Smooth muscle cell (in vitro differentiated cells): ENCODE data around the gene VWF. TPM values are rescaled to one million over a fixed set of nuclear protein-coding genes. Genes with fewer than 3 reads are reported as not detected.

Experiments
- DNase-seq: peaks from one replicate; lab custom pipeline; 2025; ENCODE audit not compliant: unreplicated experiment; lab: John Stamatoyannopoulos, UW
- H2AFZ ChIP-seq: fragments of 200-600 bp; sonication (generic); 2 replicates; pipeline ENCODE4 v1.6.0; 2016; ENCODE audit warnings: antibody characterized with exemption, low read depth, mild to moderate bottlenecking
- H3F3A ChIP-seq: fragments of 200-600 bp; sonication (generic); 2 replicates; pipeline ENCODE4 v1.6.0; 2017; ENCODE audit warnings: antibody characterized with exemption, low read depth
- H3K27ac ChIP-seq: fragments of 200-600 bp; sonication (generic); 2 replicates; pipeline ENCODE4 v1.5.1; 2016; ENCODE audit warnings: low read depth, mild to moderate bottlenecking
- H3K27me3 ChIP-seq: fragments of 200-600 bp; sonication (generic); 2 replicates; pipeline ENCODE4 v1.6.1; 2016; ENCODE audit warnings: low read depth, mild to moderate bottlenecking
- H3K36me3 ChIP-seq: fragments of 200-600 bp; sonication (generic); 2 replicates; pipeline ENCODE4 v1.5.1; 2016; ENCODE audit warnings: low read depth
- H3K4me1 ChIP-seq: fragments of 200-600 bp; sonication (generic); 2 replicates; pipeline ENCODE4 v1.5.1; 2016; ENCODE audit warnings: low read depth
- H3K4me2 ChIP-seq: fragments of 200-600 bp; sonication (generic); 2 replicates; pipeline ENCODE4 v1.6.0; 2016; ENCODE audit warnings: mild to moderate bottlenecking
- H3K4me3 ChIP-seq: fragments of 200-600 bp; sonication (generic); 2 replicates; pipeline ENCODE4 v1.5.1; 2016; ENCODE audit warnings: mild to moderate bottlenecking
- H3K79me2 ChIP-seq: fragments of 200-600 bp; sonication (generic); 2 replicates; pipeline ENCODE4 v1.6.0; 2016; ENCODE audit warnings: low read depth, mild to moderate bottlenecking
- H3K9ac ChIP-seq: fragments of 200-600 bp; sonication (generic); 2 replicates; pipeline ENCODE4 v1.6.0; 2016; ENCODE audit warnings: low read depth
- H3K9me3 ChIP-seq: fragments of 200-600 bp; sonication (generic); replicated peaks from 2 replicates; pipeline ENCODE4 v1.5.1; 2016; ENCODE audit warnings: low read depth
- H4K20me1 ChIP-seq: fragments of 200-600 bp; sonication (generic); 2 replicates; pipeline ENCODE4 v1.6.0; 2016; ENCODE audit warnings: low read depth
- WGBS: methylation state at CpG from one replicate; pipeline ENCODE4 v1.1.7; 2016; ENCODE audit warnings: low lambda C conversion rate; 5-methylcytosine and 5-hydroxymethylcytosine counted together
- polyA plus RNA-seq: library from polyadenylated mRNA; unstranded; fragments of >200 nt; fragmentation: Nextera tagmentation; extraction: Ambion mirVana; gene quantifications from 2 replicates; pipeline ENCODE4 v1.2.1, GENCODE V29; 2016
- total RNA-seq: library from RNA; depleted of rRNA; stranded (reverse); fragments of >200 nt; gene quantifications from 2 replicates; pipeline ENCODE4 v1.2.3, GENCODE V29; 2014
- TF ChIP-seq, protein P1 (sequence below): fragments of 200-600 bp; sonication (generic); IDR thresholded peaks from 2 replicates; pipeline ENCODE4 v1.5.1; 2017; ENCODE audit warnings: borderline replicate concordance, mild to moderate bottlenecking, antibody characterized with exemption; ENCODE audit not compliant: insufficient read depth, poor library complexity, severe bottlenecking

Gene VWF
- total and polyA plus RNA-seq, 2 experiments from 2014 or later, result 0.19 TPM; not detected in 1

DNA sequence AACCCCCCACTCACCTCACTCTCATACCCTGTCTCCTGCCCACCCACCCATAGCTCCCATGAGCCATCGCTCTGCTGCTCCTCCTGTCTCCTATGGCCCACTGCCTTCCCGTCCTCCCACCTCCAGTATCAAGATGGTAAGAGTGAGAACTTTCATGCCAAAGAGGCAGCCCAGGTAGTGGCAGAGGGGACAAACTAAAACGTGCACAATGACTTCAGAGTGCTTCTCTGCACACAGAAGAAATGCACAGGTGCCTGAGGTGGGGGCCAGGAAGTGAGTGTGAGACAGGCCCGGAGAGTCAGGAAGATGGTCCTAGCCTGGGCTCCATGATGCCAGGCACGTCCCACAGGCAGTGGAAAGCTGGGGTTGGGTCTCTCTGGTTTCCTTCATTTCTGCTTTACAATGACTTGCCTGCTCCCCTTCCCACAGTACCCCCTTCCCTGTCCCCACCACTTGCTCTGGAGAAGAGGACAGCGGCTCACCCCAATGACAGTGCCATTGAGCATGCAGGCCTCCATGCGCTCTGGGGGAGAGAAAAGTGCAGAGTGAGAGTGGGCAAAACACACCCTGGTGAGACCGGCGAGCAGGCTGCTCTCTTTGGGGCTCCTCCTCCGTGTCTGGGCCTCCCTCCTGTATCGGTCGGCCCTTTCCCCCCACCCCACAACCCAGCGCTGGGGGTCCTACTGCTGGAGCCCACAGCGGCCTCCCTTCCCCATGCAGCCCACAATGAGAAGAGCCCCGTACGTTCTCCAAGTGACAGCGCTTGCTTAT is 156.6 kb downstream of the VWF start:
- Histone ChIP-seq H3K9me3 (no peaks in the 10 kb centered on the region), H3K9ac (no peak overlapping the region), H3K4me2 (no peak overlapping the region), H3K4me3 (no peak overlapping the region), H3K27ac (no peak overlapping the region), H4K20me1 (no peaks in the 10 kb centered on the region), H3K79me2 (no peaks in the 10 kb centered on the region), H3K36me3 (no peaks in the 10 kb centered on the region), H3K27me3 (peaks cover 5% of the 10 kb centered on the region), H2AFZ (no peak overlapping the region), H3F3A (no peaks in the 10 kb centered on the region), H3K4me1 (no peaks in the 10 kb centered on the region)
- WGBS, result 92% methylated on average over 17 of the region's 17 CpGs
- no peak for DNase-seq
- TF ChIP-seq, protein P1, sequence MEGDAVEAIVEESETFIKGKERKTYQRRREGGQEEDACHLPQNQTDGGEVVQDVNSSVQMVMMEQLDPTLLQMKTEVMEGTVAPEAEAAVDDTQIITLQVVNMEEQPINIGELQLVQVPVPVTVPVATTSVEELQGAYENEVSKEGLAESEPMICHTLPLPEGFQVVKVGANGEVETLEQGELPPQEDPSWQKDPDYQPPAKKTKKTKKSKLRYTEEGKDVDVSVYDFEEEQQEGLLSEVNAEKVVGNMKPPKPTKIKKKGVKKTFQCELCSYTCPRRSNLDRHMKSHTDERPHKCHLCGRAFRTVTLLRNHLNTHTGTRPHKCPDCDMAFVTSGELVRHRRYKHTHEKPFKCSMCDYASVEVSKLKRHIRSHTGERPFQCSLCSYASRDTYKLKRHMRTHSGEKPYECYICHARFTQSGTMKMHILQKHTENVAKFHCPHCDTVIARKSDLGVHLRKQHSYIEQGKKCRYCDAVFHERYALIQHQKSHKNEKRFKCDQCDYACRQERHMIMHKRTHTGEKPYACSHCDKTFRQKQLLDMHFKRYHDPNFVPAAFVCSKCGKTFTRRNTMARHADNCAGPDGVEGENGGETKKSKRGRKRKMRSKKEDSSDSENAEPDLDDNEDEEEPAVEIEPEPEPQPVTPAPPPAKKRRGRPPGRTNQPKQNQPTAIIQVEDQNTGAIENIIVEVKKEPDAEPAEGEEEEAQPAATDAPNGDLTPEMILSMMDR, result no peak

DNA sequence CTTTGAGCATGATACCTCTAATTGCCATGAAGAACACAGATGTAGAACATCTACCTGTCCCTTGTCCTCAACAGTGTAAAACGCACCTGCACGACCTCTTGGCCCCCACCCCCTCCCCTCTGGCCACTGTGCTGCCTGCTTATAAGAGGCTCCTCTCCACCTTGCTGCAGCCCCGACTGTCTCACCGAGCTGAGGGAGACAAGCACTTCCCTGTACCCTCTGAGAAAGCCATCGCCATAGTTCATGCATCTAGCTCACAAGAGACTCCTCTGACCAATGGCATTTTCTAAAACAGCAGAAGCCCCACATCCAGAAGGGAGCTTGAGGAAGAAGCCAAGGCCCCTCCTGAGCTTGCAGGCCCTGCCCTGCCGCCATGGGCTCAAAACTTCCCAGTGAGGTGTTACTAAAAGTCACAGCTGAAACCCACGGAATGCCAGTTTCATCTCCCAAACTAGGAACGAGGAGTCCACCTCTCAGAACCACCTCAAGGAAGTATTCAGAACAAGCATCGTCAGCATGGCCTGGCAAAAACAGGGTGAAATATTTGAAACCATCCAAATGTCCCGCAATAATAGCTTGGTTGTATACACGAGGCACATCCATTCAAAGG is 157.9 kb downstream of the VWF start:
- Histone ChIP-seq H3K27me3 (peaks cover 5% of the 10 kb centered on the region), H3K4me2 (no peak overlapping the region), H3F3A (no peaks in the 10 kb centered on the region), H3K4me1 (no peaks in the 10 kb centered on the region), H3K9me3 (no peaks in the 10 kb centered on the region), H3K9ac (no peak overlapping the region), H2AFZ (no peak overlapping the region), H4K20me1 (no peaks in the 10 kb centered on the region), H3K4me3 (no peak overlapping the region), H3K36me3 (no peaks in the 10 kb centered on the region), H3K27ac (no peak overlapping the region), H3K79me2 (no peaks in the 10 kb centered on the region)
- DNase-seq, result no peak
- TF ChIP-seq, protein P1, result no peak
- WGBS, result 86% methylated on average over 11 of the region's 11 CpGs

DNA sequence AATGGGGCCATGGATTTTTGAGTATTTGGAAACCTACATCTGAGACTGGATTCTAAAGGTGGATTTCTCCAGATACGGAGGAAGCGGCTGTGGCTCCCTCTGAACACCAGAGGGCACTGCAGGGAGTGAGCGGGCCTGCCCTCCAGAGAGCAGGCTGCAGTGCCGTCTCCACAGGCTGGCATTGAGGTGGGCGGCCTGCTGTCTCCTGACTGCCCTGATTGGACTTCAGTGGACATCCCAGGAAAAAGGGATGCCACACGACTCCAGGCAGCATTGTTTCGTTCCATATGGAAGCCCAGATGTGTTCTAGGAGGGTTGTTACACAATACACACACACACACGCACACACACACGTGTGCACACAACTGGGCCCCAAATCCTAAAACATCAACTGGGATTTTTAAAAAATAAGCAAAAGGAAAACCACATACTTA is 158.5 kb downstream of the VWF start:
- WGBS, result 28% methylated on average over 9 of the region's 9 CpGs
- no peaks in the 10 kb centered on the region for H3K4me1 ChIP-seq
- H3K79me2 ChIP-seq, result no peaks in the 10 kb centered on the region
- no peak for DNase-seq
- H4K20me1 ChIP-seq, result no peaks in the 10 kb centered on the region
- TF ChIP-seq, protein P1, result peak; percentile 73
- no peak overlapping the region for H3K4me3 ChIP-seq
- no peaks in the 10 kb centered on the region for H3K36me3 ChIP-seq
- no peak overlapping the region for H3K9ac ChIP-seq
- peak overlapping the region; percentile 22 for H2AFZ ChIP-seq
- no peaks in the 10 kb centered on the region for H3K9me3 ChIP-seq
- H3K27me3 ChIP-seq, result peaks cover 5% of the 10 kb centered on the region
- no peak overlapping the region for H3K4me2 ChIP-seq
- no peak overlapping the region for H3K27ac ChIP-seq
- no peaks in the 10 kb centered on the region for H3F3A ChIP-seq
